HCT116 (cell line): ENCODE measurements around the gene URI1.

ENCODE experiments used
- EZH2 ChIP-seq: fragments of 200-600 bp; sonication (generic); IDR thresholded peaks from 2 replicates; pipeline ENCODE4 v1.6.1; 2017; ENCODE audit warnings: antibody characterized with exemption, mixed run types
- POLR2AphosphoS5 ChIP-seq: IDR thresholded peaks from 2 replicates; pipeline ENCODE4 v1.6.1; 2011; ENCODE audit warnings: mild to moderate bottlenecking, low read depth, low read length, moderate library complexity

DNA sequence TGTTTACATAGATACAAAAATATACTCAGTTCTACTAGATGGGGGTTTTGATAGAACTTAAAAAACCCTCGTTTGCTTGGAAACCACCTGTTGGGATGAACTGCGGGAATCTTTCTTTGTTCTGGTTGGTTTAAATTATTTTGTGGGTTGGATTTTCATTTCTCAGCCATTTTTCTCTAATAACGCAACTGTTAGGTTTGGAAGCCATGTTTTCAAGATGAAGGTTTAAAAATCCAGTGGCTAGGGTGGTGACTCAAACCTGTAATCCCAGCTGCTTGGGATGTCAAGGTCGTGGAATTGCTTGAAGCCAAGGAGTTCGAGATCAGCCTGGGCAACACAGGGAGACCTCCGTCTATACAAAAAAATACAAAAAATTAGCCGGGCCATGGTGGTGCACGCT is 1.6 kb downstream of the URI1 start:
- TF ChIP-seq POLR2AphosphoS5 (no peak), EZH2 (no peak)
